Measurements from ENCODE around the gene NIPAL3. TPM values are rescaled to one million over a fixed set of nuclear protein-coding genes. Genes with fewer than 3 reads are reported as not detected.

NIPAL3 gene
- total RNA-seq, 2 experiments from 2014 or later: 11.7 to 25.3 TPM

GRCh38 chr1:24450316-24450715 lies 34.7 kb downstream of the NIPAL3 start:
- no peak for DNase-seq (ENCODE audit: low spot score)
- BruUV-seq (replicated peaks): no TSS peak
- Histone ChIP-seq H3K4me3 (ENCODE audit: low read depth, low read length, poor library complexity, severe bottlenecking) (no peak overlapping the region), H3K79me2 (ENCODE audit: insufficient read depth, low read depth, low read length) (no peaks in the 10 kb centered on the region), H3K27ac (ENCODE audit: low read depth, low read length, poor library complexity, severe bottlenecking) (no peak overlapping the region), H3K4me2 (ENCODE audit: low read length) (no peak overlapping the region), H4K20me1 (ENCODE audit: insufficient read depth, low read length) (no peaks in the 10 kb centered on the region), H3K36me3 (ENCODE audit: insufficient read depth, low read length) (peaks cover 20% of the 10 kb centered on the region), H2AFZ (ENCODE audit: low read length) (no peak overlapping the region), H3K9me3 (ENCODE audit: low read length) (no peaks in the 10 kb centered on the region), H3K9me2 (ENCODE audit: insufficient read depth, low read length) (no peaks in the 10 kb centered on the region), H3K4me1 (ENCODE audit: insufficient read depth, low read length, poor library complexity, severe bottlenecking) (peaks cover 17% of the 10 kb centered on the region)
- CTCF ChIA-PET (ENCODE audit: unreplicated experiment): interaction anchor here (0.5 kb wide), 1 partner anchor 10 kb away, joined by 3 read pairs; no protein-coding TSS in a partner anchor
- POLR2A ChIA-PET: interaction anchor here (0.6 kb wide), 1 partner anchor 114 kb away, joined by 5 read pairs; no protein-coding TSS in a partner anchor
- intact Hi-C loops (cut with micrococcal nuclease; ENCODE audit: unreplicated experiment): no loop called here
- TF ChIP-seq CTCF (conservative IDR thresholded peaks at IDR 0.05; ENCODE audit: low read length) (no peak), EZH2phosphoT487 (IDR thresholded peaks at IDR 0.05; ENCODE audit: borderline replicate concordance, low read depth, low read length) (no peak)

- ChIA-PET CTCF (ENCODE audit: unreplicated experiment) (no interaction called here), POLR2A (no interaction called here)
- no peaks in the 10 kb centered on the region for H3K79me2 ChIP-seq (ENCODE audit: insufficient read depth, low read depth, low read length)
- H3K4me3 ChIP-seq (ENCODE audit: low read depth, low read length, poor library complexity, severe bottlenecking): no peak overlapping the region
- peaks cover 17% of the 10 kb centered on the region for H3K4me1 ChIP-seq (ENCODE audit: insufficient read depth, low read length, poor library complexity, severe bottlenecking)
- H3K4me2 ChIP-seq (ENCODE audit: low read length): no peak overlapping the region
- H3K9me3 ChIP-seq (ENCODE audit: low read length): no peaks in the 10 kb centered on the region
- no peak overlapping the region for H3K27ac ChIP-seq (ENCODE audit: low read depth, low read length, poor library complexity, severe bottlenecking)
- no peak for TF ChIP-seq CTCF (conservative IDR thresholded peaks at IDR 0.05; ENCODE audit: low read length)
- no peak for TF ChIP-seq EZH2phosphoT487 (IDR thresholded peaks at IDR 0.05; ENCODE audit: borderline replicate concordance, low read depth, low read length)
- BruUV-seq (replicated peaks): no TSS peak
- no peaks in the 10 kb centered on the region for H4K20me1 ChIP-seq (ENCODE audit: insufficient read depth, low read length)
- intact Hi-C loops (cut with micrococcal nuclease; ENCODE audit: unreplicated experiment): no loop called here
- peaks cover 21% of the 10 kb centered on the region for H3K36me3 ChIP-seq (ENCODE audit: insufficient read depth, low read length)
- H3K9me2 ChIP-seq (ENCODE audit: insufficient read depth, low read length): no peaks in the 10 kb centered on the region
- no peak for DNase-seq (ENCODE audit: low spot score)
- no peak overlapping the region for H2AFZ ChIP-seq (ENCODE audit: low read length)
These were observed 35.3 kb downstream of the NIPAL3 start for GRCh38 chr1:24450857-24451397.

GRCh38 chr1:24451746-24452145 lies 36.1 kb downstream of the NIPAL3 start:
- no peak overlapping the region for H3K27ac ChIP-seq (ENCODE audit: low read depth, low read length, poor library complexity, severe bottlenecking)
- H3K79me2 ChIP-seq (ENCODE audit: insufficient read depth, low read depth, low read length): no peaks in the 10 kb centered on the region
- intact Hi-C loops (cut with micrococcal nuclease; ENCODE audit: unreplicated experiment): no loop called here
- no peak for DNase-seq (ENCODE audit: low spot score)
- TF ChIP-seq CTCF (conservative IDR thresholded peaks at IDR 0.05; ENCODE audit: low read length): no peak
- no peak for TF ChIP-seq EZH2phosphoT487 (IDR thresholded peaks at IDR 0.05; ENCODE audit: borderline replicate concordance, low read depth, low read length)
- CTCF ChIA-PET (ENCODE audit: unreplicated experiment): no interaction called here
- H4K20me1 ChIP-seq (ENCODE audit: insufficient read depth, low read length): no peaks in the 10 kb centered on the region
- H3K4me1 ChIP-seq (ENCODE audit: insufficient read depth, low read length, poor library complexity, severe bottlenecking): peaks cover 17% of the 10 kb centered on the region
- no peak overlapping the region for H2AFZ ChIP-seq (ENCODE audit: low read length)
- POLR2A ChIA-PET: interaction anchor here (1.1 kb wide), 1 partner anchor 8 kb away, joined by 3 read pairs; no protein-coding TSS in a partner anchor
- BruUV-seq (replicated peaks): no TSS peak
- H3K9me3 ChIP-seq (ENCODE audit: low read length): no peaks in the 10 kb centered on the region
- peaks cover 22% of the 10 kb centered on the region for H3K36me3 ChIP-seq (ENCODE audit: insufficient read depth, low read length)
- H3K9me2 ChIP-seq (ENCODE audit: insufficient read depth, low read length): no peaks in the 10 kb centered on the region
- peak overlapping the region; percentile 14; the same call in 1 of the 2 replicates for H3K4me2 ChIP-seq (ENCODE audit: low read length)
- H3K4me3 ChIP-seq (ENCODE audit: low read depth, low read length, poor library complexity, severe bottlenecking): no peak overlapping the region
